T-helper 22 cell (primary cell): Measurements from ENCODE around the gene PTGER1.

Experiments
- DNase-seq: peaks from one replicate; pipeline ENCODE4 v3.0.0-alpha.2; 2020; ENCODE audit warnings: low read depth

PTGER1 gene

GRCh38 chr19:14441041-14441938 lies 33.9 kb downstream of the PTGER1 start:
- DNase-seq = no peak

GRCh38 chr19:14440049-14440448 lies 35.1 kb downstream of the PTGER1 start:
- peak; percentile 59 for DNase-seq

DNA sequence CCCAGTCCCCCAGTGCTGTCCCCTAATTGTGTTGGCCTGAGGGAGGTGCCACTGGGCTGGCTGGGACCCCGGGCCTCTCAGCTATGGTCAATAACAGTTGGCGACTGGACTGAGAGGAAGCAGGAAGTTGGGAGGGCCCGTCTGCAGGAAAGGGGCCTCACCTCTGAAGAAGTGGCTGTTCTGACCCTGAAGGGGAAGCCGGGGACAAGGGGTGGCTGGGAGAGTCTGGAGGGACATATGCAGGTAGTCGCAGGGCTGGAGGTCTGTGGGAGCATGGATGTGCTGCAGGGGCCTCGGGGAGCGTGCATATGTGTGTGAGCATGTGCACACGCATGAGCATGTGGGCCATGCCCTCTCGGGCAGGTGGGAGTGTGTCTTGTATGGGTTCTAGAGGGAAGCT lies 36.1 kb downstream of the PTGER1 start:
- DNase-seq = no peak

DNA sequence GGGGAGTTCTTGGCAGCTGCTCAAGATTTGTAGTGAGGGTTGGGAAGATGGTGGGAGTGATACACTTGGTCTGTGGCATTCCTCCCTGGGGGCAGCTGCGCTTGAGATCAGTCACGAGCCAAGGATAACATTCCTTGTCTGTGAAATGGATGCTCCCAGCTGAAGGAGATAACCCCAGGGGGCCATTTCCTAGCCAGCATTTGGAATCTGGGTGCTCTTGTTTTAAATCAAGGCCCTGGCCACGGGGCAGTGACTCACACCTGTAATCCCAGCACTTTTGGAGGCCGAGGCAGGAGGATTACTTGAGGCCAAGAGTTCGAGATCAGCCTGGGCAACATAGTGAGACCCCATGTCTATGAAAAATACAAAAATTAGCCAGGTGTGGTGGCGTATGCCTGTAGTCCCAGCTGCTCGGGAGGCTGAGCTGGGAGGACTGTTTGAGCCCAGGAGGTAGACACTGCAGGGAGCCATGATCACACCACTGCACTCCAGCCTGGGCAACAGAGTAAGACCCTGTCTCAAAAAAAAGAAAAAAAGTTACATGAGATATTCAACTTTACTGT lies 37.5 kb downstream of the PTGER1 start:
- no peak for DNase-seq

DNA sequence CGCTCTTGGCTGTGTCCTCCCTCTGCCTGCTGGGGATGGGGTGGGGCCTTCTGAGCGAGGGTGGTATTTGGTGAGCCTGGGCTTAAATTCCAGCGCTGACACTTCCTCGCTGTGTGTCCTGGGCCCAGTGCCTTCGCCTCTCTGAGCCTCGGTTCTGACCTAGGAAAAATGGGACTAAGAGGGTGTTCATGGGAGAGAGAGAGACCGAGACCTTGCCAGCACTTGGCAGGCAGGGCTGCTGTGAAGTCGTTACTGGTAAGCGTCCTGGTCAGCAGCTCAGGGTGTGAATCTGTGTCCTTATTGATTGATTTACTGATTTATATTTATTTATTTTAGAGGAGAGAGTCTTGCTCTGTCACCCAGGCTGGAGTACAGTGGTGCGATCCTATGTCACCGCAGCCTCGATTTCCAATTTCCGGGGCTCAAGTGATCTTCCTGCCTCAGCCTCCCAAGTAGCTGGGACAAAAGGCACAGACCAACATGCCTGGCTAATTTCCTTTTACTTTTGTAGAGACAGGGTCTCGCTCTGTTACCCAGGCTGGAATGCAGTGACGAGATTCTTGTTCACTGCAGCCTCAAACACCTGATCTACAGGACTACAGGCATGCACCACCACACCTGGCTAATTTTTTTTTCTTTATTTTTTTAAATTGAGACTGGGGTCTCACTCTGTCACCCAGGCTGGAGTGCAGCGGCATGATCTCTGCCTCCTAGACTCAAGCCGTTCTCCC lies 39.7 kb downstream of the PTGER1 start:
- DNase-seq = no peak

- no peak for DNase-seq
Measured at GRCh38 chr19:14434543-14435319, 40.4 kb downstream of the PTGER1 start.

DNA sequence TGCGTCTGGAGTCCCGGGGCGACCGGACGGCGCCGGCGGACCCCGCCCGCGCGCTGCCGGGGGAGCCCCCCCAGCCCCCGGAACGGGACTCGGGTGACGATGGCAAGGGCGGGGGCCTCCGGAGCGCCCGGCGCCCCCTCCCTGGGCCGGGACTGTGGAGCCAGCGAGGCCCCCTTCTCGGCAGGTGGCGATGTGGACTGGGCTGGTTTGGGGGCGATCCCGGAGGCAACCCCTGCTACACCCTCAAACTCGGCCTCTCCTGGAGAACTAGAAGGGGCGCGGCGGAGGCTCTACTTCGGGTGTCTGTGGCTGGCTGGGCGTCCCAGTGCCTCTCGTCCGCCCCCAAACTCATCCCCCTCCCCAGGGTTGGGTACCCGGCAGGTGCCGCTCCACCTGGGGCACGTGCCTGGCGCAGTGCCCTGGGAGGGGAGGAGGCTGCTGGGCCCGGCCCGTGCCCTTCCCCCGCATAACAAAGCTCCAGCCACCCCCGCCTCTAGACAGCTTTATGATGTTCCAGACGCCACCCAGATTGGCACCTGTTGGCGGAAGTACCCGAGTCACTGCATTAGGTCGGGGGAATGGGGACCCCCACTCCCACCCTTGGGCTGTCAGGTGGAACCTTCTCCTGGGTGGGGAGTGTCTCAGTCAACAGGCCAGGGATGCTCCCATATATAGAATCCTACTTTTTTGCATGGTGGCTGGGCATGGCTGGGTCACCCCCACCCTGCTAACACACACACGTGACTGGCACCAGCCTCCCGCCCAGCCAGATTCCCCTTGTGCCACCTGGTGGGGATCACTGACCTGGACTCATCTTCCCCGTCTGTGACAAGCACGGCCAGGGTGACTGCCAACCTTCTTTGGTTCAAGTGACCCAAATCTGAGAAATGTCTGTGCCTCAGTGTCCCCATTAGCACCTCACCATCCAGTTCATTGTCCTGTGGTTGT lies 41.3 kb downstream of the PTGER1 start:
- DNase-seq = peak; percentile 19

DNA sequence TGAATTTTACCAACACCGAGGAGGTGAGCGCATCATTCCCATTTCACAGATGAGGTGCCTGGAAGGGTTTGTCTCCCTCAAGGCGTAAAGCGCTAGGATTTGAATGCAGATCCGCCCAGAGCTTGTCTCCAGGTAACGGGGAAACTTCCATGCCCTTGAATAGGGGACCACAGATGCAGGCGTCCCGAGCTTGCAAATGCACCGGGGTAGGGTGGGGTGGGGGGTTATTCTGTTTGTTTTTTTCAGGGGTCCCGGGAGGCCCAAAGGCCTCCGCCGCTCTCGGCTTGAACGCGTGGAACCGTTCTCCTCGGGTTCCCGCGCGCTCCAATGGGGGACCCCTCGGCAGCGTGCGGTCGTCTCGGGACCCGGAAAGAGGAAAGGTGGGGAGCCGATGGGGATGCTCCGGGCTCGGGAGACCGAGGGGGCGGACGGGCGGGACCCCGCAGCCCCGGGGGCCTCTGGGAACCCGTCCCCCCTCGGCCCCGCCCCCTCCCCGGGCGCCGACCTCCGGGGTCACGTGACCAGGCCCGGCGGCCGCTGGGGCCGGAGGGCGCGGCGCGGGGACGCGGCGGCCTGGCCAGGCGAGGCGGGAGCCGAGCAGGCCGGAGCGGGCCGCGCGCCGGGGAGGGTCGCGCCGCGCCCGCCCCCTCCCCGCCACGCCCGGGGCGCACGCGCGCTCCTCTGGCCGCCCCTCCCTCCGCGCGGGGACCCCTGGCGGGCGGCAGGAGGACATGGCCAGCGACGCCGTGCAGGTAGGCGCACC lies 42.2 kb downstream of the PTGER1 start, which contains the start of gene PKN1:
Gene PKN1, plus strand, starts transcription at position 516 of the 763 bp plus-strand sequence. Its CDS starts 216 bp downstream, at position 732.
- DNase-seq = peak; percentile 21

- no peak for DNase-seq
Measured at GRCh38 chr19:14430712-14431111, 44.4 kb downstream of the PTGER1 start.

DNA sequence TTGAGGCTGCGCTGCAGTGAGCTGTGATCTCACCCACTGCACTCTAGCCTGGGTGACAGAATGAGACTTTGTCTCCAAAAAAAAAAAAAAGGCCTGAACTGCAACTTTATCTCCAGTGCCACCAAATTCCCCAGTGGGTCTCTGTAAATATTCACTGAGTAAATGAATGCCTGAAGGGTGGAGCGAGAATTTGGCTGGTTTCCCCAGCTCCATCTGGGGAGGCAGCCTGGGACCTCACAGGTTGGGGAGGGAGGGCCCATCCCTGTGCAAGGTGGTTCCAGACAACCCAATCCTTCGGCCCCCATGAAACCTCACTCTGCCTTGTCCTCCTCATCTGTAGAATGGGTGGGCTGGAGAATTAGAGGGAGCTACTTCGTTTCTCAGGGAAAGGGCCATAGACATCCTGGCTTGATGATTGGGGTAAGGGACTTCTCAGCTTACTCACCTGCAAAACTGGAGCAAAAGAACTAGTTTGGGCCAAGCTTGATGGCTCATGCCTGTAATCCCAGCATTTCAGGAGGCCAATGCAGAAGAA lies 46.2 kb downstream of the PTGER1 start:
- no peak for DNase-seq

DNA sequence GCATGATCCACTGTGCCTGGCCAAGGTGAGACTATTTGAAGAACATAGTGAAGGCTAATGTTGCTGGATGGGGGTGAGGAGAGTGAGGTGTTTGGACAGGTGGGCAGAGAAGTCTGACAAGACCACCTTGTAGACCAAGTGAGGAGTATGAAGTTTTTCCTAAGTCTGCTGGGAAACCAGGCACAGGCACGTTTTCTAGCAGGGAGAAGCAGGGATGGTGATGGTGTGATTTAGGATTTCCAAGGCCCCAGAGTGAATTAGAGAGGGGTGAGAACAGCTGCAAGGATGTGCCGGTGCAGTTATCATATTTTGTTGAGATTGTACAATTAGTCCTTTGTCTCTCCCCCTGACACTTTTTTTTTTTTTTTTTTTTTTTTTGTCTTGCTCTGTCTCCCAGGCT lies 47.7 kb downstream of the PTGER1 start:
- DNase-seq = no peak

GRCh38 chr19:14425696-14426138 lies 49.4 kb downstream of the PTGER1 start:
- DNase-seq = no peak
